SU-DHL-6 (cell line): ENCODE measurements around the gene WDR64.

Experiments
- CTCF ChIP-seq: fragments of 200-600 bp; sonication (generic); IDR thresholded peaks from one replicate; pipeline ENCODE4 v1.5.1; 2017; ENCODE audit warnings: antibody characterized with exemption, mild to moderate bottlenecking, low read length, moderate library complexity; ENCODE audit not compliant: insufficient read depth, poor library complexity, severe bottlenecking
- EZH2phosphoT487 ChIP-seq: fragments of 200-600 bp; sonication (generic), shearing (Covaris generic); conservative IDR thresholded peaks from 2 replicates; pipeline ENCODE4 v1.6.1; 2018; ENCODE audit warnings: mild to moderate bottlenecking, antibody characterized with exemption, low read length, moderate library complexity, mixed read lengths

- TF ChIP-seq CTCF (no peak), EZH2phosphoT487 (no peak)
These were observed 41.8 kb upstream of the WDR64 start for GRCh38 chr1:241610056-241610815.
